Islet precursor cell (in vitro differentiated cells): ENCODE data around the gene ATG7.
"Not testable (repeated sequence)": the region's sequence is repeated elsewhere in the genome, so short reads cannot be mapped to it uniquely, and the experiment has no call there.

Experiments used
- DNase-seq: peaks from one replicate; pipeline ENCODE4 v3.0.0-alpha.2; 2018

ATG7 gene

DNA sequence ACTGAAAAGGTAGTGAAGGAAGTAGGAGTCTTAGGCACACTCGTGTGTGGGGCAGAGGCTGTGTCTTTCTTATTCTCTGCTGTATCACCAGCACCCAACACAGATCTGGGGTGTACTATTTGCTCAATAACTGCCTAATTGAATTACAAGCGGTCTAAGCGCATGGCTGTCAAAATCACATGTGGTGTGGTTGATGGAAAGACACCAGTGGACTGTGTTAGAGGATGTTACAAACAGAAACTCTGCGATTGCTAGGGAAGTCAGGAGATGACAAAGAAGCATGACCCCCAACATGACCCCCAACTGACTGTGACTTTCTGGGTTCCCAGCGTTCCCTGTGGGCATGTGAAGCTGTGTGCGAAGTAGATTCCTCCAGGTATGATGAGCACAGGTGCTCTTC is 32.0 kb downstream of the ATG7 start:
- DNase-seq, result no peak

DNA sequence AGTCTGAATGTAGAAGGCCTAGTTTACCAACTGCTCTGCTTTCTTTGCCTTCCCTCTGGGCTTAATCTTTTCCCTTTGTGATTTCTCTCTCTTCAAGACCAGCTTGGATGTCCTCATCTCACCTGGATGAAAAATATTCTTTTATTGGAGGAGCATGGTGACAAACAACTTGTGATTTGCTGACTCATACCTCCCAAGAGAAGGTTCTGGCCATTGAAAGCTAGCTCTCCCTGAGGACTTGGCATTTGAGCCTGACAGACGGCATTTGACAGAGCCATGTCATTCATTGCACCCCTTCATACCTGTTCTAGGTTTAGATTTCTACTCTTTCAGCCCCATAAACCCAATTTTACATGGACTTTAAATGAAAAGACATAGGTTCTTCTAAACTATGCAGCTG is 33.3 kb downstream of the ATG7 start:
- DNase-seq, result no peak

DNA sequence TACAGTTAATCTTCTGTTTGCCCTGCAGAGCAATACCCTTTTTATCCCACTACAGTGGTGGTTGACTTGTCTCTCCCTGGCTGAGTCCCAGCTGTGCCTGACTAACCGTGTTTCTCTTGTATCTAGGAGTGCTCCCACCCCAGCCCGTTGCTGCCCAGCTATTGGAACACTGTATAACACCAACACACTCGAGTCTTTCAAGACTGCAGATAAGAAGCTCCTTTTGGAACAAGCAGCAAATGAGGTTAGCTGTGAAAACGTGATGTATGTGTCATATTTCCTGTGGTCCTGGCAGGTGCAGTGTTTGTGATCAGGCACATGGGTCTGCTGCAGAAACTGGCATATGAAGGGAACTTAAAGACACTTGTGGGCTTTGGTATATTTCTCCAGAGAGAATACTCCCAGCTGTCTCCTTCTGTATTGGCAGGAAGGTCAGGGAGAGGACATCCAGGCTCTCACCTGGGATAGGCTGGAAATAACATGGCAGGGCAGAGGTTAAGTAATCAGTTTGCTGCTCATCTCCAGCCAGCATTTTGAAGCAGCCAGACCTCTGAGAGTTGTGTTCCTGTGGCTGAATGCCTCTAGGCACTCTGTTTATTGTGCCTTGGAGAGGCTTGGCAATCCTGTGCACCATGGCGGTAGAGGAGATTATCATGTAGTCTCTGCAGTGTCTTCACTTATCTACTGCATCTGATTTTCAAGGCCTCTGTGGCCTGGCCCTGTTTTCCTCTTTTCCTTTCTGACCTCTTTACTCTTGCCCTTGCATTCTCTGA is 34.8 kb downstream of the ATG7 start:
- peak; percentile 61 for DNase-seq

DNA sequence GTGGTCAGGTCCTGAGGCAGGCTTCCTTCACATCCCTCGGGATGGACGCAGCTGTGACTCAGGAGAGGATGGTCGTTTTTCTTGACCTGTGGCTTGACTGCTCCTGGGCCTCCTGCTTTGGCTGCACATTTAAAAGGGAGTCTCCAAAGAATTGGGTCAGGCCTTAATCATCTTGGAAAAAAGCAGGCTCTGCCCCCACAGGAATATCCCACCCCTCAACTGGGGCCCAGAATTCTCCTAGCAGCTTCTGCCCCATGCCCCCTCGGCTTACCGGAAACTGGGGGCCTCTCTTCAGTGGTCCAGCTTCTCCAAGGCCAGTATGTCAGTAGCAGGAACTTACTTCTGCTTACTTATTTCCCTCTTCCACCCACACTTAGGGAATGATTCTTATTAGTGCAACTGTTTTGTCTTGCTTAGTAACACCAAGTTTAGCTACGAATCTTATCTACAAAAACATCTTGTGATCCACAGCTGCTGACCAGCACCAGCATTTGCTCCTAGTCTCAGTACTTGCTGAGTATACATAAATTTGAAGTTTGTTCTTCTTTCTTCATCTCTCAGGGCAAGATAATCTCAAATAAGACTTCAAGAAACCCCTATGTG is 35.7 kb downstream of the ATG7 start:
- DNase-seq, result no peak

DNA sequence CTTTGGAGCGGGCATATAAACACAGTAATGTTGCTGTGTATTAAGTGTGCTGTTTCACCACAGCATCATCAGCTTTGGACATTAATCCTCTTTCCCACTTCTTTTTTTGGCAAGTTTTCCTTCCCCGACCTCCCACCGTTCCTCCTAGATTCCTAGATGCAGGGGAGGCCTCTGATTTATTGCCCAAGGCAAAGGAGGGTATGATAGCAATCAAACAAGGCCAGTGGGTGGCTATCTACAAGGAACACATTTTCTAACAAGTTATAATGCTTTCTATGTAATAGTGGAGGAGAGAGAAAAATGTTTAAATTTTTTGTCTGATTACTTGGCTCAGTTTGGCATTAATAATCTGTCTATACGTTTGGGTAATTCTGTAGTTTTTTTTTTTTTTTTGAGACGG is 38.1 kb downstream of the ATG7 start:
- no peak for DNase-seq

DNA sequence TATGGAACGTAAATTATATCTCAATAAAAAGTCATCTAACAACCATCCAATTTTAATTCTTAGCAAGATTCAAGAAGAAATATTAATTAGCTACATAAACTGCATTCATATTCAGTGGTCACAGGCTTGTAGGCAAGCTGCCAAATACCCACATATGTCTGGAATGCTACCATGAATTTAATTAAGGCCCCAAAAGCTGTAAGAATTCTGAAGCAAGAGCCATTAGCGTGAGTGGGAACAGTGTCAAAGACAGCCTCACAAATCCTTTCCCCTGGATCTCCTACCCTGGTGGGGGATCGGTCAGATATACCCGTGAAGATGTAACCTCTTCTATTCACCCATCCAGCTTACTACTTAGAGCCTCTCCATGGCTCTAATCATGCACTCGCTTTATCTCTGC is 40.0 kb downstream of the ATG7 start:
- no peak for DNase-seq

DNA sequence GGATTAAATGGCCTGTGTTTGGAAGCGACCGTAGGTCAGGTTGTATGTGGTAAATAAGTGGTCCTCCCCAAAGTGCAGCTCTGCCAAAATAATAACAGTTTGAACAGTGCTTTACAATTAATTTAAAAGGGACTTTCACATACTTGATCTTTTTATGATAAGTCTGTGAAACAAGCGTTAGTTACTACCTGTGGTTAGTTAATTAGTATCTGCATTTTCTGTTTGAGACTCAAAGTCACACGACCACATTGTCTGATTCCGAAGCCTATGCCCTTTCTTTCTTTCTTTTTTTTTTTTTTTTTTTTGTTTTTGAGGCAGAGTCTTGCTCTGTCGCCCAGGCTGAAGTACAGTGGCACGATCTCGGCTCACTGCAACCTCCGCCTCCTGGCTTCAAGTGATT is 45.1 kb downstream of the ATG7 start:
- no peak for DNase-seq

DNA sequence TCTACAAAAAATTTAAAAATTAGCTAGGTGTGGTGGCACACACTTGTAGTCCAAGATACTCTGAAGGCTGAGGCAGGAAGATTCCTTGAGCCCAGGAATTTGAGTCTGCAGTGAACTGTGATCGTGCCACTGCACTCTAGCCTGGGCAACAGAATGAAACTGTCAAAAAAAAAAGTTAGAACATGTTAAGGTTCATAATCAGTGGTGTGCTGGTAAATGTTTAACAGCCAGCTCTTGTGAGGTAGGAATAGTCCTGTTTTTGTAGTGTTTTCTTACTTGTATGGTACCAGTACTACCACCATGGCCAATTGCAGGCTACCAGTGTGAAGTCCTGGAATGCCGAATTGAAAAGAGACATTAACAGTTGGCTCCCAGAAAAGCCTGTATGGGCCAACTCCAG is 50.7 kb downstream of the ATG7 start:
- DNase-seq, result no peak

DNA sequence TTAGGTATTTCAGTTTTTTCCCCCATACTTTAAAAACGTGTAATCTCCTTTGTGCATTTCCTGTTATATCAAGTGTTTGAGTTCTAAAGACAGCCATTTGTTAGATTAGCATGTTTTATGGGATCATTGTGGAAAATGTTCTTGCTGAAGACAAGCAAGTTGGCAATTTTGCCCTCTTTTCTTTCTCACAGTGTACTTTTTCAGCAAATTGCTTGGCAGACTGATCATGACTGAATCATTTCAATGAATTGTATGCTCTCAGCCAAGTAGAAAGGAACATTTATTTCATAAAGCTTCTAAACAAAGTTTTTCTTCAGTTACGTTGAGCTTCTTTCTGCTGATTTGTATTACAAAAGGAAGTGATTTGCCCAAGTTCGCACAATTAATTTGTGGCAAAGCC is 51.6 kb downstream of the ATG7 start:
- DNase-seq, result no peak

DNA sequence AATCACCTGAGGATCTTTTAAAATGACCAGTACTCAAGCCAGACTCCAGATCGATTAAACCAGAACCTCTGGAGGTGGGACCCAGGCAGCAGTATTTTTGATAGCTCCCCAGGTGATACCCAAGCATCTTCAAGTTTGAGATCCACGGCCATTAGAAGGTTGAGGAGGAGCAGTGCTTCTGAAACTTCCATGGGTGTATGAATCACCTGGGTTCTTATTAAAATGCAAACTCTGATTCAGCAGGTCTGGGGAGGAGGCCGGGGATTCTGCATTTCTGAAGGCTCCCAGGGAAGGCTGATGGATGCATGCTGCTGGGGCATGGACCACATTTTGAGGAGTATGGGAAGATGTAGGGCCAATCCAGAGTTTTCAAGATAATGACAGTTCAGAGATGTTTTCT is 55.4 kb downstream of the ATG7 start:
- no peak for DNase-seq

DNA sequence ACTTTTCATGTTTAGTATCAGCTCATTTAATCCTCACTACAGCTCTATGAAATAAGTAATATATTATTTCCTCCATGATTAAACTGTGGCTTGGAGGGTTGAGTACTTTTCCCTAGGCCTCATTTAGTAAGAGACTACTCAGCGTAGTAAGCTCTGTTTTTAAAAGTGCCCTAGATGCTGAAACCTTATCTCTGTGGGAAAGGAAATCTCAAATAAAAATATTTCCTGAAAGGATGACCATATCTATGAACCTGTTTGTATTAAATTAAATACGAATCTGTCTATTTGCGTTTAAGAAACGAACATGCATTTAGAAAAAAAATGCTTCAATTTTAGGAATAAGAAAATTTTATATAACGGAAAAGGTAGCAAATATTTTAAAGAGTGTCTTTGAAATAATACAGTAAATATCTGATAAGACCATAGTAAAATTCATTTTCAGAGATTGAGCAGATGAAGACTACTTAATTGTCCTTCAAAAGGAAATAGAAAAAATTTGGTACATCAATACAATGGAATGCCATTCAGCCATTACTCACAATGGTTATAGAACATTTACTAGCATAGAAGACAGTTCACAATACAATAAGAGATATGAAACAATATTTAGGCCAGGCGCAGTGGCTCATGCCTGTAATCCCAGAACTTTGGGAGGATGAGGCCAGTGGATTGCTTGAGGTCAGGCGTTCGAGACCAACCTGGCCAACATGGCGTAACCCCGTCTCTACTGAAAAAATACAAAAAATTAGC is 56.2 kb downstream of the ATG7 start:
- no peak for DNase-seq

DNA sequence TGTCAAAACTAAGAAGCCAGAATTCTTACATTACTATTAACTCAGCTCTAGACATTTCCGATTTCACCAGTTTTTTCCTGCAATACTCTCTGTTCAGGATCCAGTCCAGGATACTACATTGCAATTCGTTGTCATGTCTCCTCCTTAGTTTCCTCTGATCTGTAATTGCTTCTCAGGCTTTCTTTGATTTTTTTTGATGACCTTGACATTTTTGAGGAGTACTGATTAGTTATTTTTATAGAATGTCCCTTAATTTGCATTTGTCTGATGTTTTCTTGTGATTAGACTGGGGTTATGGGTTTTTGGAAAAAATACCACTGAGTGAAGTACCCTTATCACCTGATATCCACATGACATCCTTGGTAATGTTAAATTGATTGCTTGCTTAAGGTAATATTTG is 57.6 kb downstream of the ATG7 start:
- DNase-seq, result no peak

DNA sequence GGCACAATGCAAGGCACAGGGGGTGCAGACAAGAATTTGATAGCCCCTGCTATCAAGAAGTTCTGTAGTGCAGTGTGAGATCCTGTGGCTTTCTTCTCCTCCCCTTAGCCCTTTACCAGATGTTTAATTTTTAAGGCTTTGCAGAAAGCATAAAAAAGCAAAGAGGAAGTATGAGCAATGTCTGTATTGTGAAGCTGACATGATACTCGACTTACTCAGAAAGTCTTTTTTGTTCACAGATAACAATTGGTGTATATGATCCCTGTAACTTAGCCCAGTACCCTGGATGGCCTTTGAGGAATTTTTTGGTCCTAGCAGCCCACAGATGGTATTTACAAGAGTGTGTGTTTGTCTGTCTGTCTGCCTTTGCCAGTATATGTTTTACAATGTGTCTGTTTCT is 58.9 kb downstream of the ATG7 start:
- no peak for DNase-seq

DNA sequence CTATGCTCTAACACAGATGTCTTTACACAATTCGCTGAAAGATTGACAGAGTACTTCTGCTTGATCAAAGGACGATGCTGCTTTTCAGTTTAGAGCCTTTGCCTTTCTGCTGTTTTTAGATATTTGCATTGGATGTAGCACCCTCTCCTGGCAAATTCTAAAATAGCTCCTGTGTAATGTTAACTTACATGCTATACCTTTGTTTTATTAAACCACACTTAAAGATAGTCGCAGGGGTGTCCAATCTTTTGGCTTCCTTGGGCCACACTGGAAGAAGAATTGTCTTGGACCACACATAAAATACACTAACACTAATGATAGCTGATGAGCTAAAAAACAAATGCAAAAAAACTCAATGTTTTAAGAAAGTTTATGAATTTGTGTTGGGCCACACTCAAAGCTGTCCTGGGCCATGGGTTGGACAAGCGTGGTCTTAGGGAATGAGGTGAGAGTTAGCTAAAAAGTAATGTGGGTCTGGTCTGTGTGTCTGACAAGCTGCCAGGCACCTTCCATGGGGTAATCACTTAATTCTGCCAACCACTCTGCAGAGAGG is 62.9 kb downstream of the ATG7 start:
- DNase-seq, result no peak

DNA sequence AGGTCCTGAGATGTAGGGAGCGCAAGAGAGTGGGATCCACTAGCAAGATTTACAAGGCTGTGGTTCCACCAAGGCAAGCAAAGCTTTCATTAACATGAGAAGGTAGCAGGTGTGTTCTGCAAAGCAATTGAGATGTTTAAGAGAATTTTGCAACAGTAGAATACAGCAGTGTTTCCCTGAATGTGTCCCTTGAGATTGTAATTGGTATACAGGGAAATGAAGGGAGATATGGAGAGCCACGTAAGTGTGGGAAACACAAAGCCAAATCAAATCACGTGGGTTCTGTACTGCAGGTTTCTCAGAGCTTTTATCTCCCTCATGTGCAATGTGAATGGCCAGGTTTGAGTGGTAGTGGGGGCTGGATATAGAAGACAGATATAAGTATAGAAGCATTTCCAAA is 67.3 kb downstream of the ATG7 start:
- DNase-seq, result no peak

DNA sequence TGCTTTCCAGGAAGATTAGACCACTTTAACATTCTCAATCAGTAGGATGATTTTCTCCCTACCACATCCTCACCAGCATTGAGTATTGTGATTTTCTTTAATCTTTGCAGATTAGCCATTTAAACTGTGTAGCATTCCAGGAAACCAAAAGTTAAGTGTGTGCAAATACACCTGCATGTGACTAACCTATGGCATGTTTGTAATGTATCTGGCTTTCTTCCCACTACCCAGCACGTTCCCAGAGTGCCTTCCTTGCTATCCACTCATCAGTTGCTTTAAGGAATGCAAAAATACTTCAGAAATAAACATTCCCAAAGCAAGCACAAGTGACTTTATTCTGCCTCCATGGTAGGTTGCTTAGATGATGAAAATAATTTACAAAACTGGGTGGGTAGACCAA is 74.2 kb downstream of the ATG7 start:
- no peak for DNase-seq

DNA sequence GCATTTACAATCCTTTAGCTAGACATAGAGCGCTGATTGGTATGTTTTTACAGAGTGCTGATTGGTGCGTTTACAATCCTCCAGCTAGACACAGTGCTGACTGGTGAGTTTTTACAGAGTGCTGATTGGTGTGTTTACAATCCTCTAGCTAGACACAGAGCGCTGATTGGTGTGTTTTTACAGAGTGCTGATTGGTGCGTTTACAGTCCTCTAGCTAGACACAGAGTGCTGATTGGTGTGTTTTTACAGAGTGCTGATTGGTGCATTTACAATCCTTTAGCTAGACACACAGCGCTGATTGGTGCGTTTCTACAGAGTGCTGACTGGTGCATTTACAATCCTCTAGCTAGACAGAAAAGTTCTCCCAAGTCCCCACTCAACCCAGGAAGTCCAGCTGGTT is 76.7 kb downstream of the ATG7 start:
- DNase-seq, result not testable (repeated sequence)

DNA sequence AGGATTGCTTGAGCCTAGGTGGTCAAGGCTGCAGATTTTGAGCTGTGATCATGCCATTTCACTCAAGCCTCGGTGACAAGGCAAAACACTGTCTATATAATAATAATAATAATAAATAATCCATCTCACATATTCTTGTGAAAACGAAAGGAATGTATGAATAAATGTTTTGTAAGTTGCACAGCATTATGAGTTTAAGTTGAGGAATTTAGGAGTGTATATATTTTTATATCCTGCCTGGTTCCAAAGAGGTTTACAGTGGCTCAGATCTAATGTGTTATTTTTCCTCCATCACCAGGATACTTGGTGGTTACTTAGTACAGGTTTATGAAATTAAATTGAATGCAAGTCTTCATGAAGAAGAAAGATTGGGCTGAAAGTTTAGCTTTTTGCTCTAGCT is 77.2 kb downstream of the ATG7 start:
- DNase-seq, result no peak

DNA sequence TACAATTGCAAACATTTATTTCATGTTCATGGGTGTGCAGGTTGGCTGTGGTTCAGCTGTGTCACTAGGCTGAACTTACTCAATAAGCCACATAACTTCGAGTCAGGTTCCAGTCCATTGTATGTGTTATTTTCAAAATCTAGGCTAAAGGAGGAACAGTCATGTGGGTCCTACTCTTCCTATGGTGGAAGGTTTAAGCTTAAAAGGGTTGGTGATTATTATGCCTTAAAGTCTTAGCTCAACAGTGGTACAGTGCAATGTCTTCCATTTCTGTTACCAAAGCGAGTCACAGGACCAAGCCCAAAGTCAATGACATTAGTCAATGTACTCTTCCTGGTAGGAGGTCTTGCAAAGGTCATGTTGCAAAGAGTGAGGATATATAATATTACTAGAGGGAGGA is 78.2 kb downstream of the ATG7 start:
- no peak for DNase-seq

DNA sequence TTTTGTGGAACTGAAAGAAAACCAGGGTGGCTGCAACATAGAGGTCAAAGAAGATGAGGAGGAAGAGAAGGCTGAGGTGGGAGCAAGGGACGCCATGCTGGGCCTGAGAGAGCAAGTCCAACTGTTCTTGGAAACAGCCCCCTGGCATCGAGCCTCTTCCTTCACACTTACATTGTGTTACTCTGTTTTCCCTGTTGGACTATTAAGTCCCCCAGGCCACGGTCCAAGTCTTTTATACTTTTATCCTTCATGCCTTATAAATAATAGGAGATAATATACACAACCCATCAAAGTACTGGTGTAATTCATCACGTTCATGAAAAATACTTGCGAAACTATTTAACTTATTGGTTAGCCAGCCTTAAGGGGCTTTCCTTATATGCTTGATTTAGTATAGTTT is 79.3 kb downstream of the ATG7 start:
- DNase-seq, result no peak

DNA sequence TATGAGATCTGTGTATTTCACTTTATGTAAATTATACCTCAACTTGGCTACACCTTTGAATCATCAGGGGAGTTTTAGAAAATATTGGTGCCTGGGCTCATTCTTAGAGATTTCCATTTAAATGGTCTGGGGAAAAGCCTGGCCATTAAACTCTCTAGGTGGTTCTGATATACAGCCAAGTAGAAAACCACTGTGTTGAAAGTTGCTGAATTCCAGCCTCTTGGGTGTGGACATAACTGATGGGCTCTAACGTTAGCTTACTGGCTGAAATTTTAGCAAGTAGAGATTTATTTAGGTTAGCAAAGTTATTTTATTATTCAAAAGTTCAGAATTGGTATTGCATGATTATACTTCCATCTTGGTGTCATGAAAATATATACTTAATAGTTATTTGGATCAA is 84.1 kb downstream of the ATG7 start:
- DNase-seq, result no peak

DNA sequence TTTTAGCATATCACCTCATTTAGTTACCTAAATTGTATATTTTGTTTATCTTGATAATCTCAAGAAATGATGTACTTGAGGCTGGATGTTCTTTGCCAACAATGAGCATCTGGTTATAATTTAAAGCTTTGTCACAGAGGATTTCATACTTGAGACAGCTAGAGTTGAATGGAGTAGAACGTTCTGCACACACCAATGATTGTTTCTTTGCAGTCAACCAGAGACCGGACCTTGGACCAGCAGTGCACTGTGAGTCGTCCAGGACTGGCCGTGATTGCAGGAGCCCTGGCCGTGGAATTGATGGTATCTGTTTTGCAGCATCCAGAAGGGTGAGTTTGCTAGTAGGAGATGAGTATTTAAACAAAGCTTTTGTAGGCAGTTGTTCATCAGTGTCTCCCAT is 90.4 kb downstream of the ATG7 start:
- DNase-seq, result peak; percentile 67

DNA sequence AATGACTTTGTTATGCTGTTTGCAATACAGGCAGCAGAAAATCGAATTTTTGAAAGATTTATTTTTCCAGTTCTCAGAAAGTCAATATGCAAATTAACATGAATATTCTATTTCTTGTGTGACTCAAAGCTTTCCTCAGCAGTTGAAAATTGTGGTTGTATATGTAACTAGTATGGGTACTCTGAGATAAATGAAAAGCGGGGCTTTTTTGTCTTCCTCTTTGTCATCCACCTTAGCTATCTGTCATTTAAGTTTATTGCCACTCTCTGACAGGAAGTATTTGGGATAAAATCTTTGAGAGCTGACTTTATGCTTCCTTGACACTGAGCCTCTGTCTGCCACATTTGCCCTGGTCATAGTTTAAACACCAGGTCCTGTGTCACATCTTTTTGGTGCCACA is 91.5 kb downstream of the ATG7 start:
- DNase-seq, result no peak

DNA sequence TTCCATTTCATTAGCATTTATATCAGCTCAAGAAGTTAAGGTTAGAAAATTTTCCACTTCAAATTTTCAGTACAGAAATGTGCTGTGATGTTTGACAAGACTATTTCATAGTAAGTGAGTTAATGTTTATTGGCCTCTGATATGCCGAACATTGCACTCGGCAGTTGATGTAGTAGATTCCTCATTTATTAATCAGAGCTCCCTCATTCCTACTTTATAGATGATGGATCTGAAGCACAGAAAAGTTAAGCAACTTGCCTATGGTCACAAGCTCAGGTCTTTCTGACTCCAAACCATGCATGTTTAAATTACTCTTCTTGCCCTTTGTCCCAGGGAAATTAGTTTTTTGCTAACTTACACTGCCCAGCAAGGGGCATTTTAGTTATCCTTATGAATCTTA is 92.0 kb downstream of the ATG7 start:
- no peak for DNase-seq
